ENCODE measurements around the gene NUDT3.

GRCh38 chr6:34243901-34244884 is 148.3 kb downstream of the NUDT3 start:
- TF ChIP-seq CTCF (IDR thresholded peaks at IDR 0.05 in 4 of 5, conservative IDR thresholded peaks at IDR 0.05 in 1 of 5) (peak in 3 of 5 experiments; percentile 10 to 35 (median 19)), POLR2A (IDR thresholded peaks at IDR 0.05) (no peak)

All from gastrocnemius medialis (tissue), 4 donors.